Activated CD8-positive, alpha-beta T cell treated with anti-CD3 and anti-CD28 coated beads for 36 hours (primary cell): Measurements from ENCODE around the gene ZNF747. TPM values are rescaled to one million over a fixed set of nuclear protein-coding genes. Genes with fewer than 3 reads are reported as not detected.

Source experiments
- ATAC-seq: fragments of 200-7000 bp; cut with Tn5 transposase; one replicate; pipeline ENCODE4 v1.10.0; 2021; ENCODE audit warnings: mild to moderate bottlenecking, moderate library complexity
- CTCF ChIA-PET: fragments of 350-600 bp; sonication (Branson Sonifier 250); formaldehyde crosslinking; loops from one replicate; lab custom pipeline; 2021; ENCODE audit warnings: antibody characterized with exemption; lab: Charles Lee
- POLR2A ChIA-PET: fragments of 350-600 bp; sonication (Branson Sonifier 250); formaldehyde crosslinking; loops from one replicate; lab custom pipeline; 2021; ENCODE audit warnings: antibody characterized with exemption; lab: Charles Lee
- DNase-seq: peaks from one replicate; pipeline ENCODE4 v3.0.0-alpha.2; 2020
- H3K27ac Mint-ChIP-seq: one replicate; pipeline ENCODE4 v1.8.0; 2021; ENCODE audit warnings: mild to moderate bottlenecking, mixed read lengths
- H3K27me3 Mint-ChIP-seq: one replicate; pipeline ENCODE4 v1.8.0; 2021; ENCODE audit warnings: mixed read lengths
- H3K36me3 Mint-ChIP-seq: one replicate; pipeline ENCODE4 v1.8.0; 2021; ENCODE audit warnings: low read depth, mixed read lengths
- H3K4me1 Mint-ChIP-seq: one replicate; pipeline ENCODE4 v1.8.0; 2021; ENCODE audit warnings: low read depth, mixed read lengths
- H3K4me3 Mint-ChIP-seq: one replicate; pipeline ENCODE4 v1.8.0; 2021; ENCODE audit warnings: mild to moderate bottlenecking, moderate library complexity, mixed read lengths
- H3K9me3 Mint-ChIP-seq: one replicate; pipeline ENCODE4 v1.8.0; 2021; ENCODE audit warnings: mixed read lengths
- CTCF ChIP-seq: fragments of 200-600 bp; IDR thresholded peaks from one replicate; pipeline ENCODE4 v1.8.0; 2022; ENCODE audit warnings: antibody characterized with exemption, mild to moderate bottlenecking
- intact Hi-C: fragments of 100-400 bp; cut with micrococcal nuclease; formaldehyde crosslinking; loops from one replicate; pipeline ENCODE4 v1.10.0; 2022
- total RNA-seq, 2 experiments: library from RNA; stranded (reverse); gene quantifications; one replicate each; pipeline ENCODE4 v1.2.3, GENCODE V29; 2021

ZNF747 gene
- total RNA-seq, 2 experiments from 2014 or later, result 6.7 to 7.9 TPM

GRCh38 chr16:30526823-30527634 is 7.6 kb downstream of the ZNF747 start:
- peaks cover 33% of the 10 kb centered on the region for H3K4me1 Mint-ChIP-seq
- CTCF ChIA-PET, result interaction anchor here (0.8 to 4.4 kb wide), 5 partner anchors 8 to 118 kb away, joined by 3 to 20 read pairs (median 4); partner anchors contain the start of gene DCTPP1

GRCh38 chr16:30526137-30526822 is 8.4 kb downstream of the ZNF747 start, which contains the start of gene ZNF768:
ZNF768 (minus strand) TSS chr16:30526566; CDS start chr16:30526413, 153 bp downstream.
- DNase-seq (no peak), ATAC-seq (no peak)
- peaks cover 10% of the 10 kb centered on the region for H3K36me3 Mint-ChIP-seq
- no peaks in the 10 kb centered on the region for H3K27me3 Mint-ChIP-seq
- intact Hi-C loops, result no loop called here
- peak within 1 kb of the TSS; percentile 74 for H3K4me3 Mint-ChIP-seq
- TF ChIP-seq CTCF, result no peak
- POLR2A ChIA-PET, result interaction anchor here (1.0 to 1.8 kb wide), 8 partner anchors 8 to 54 kb away, joined by 3 to 6 read pairs (median 4); partner anchors contain the start of genes ITGAL, ZNF747 and ZNF764
- H3K4me1 Mint-ChIP-seq, result peaks cover 32% of the 10 kb centered on the region
- CTCF ChIA-PET, result interaction anchor here (0.8 to 4.4 kb wide), 6 partner anchors 9 to 148 kb away, joined by 3 to 20 read pairs (median 6); no protein-coding TSS in a partner anchor
- H3K27ac Mint-ChIP-seq, result peak within 1 kb of the TSS; percentile 67
- H3K9me3 Mint-ChIP-seq, result no peaks in the 10 kb centered on the region

More at GRCh38 chr16:30526823-30527634, 7.6 kb downstream of the ZNF747 start:
- intact Hi-C loops, result no loop called here
- Mint-ChIP-seq H3K36me3 (peaks cover 11% of the 10 kb centered on the region), H3K4me3 (peak overlapping the region; percentile 74), H3K27me3 (no peaks in the 10 kb centered on the region), H3K9me3 (no peaks in the 10 kb centered on the region), H3K27ac (peak overlapping the region; percentile 67)
- POLR2A ChIA-PET, result interaction anchor here (1.1 to 1.6 kb wide), 4 partner anchors 9 to 45 kb away, joined by 4 to 7 read pairs (median 5); partner anchors contain the start of genes ZNF688 and ZNF764
- DNase-seq (peak; percentile 98), ATAC-seq (peak; percentile 92)
- TF ChIP-seq CTCF, result no peak

GRCh38 chr16:30525844-30526136 is 8.9 kb downstream of the ZNF747 start:
- CTCF ChIA-PET, result interaction anchor here (0.8 to 2.5 kb wide), 5 partner anchors 10 to 148 kb away, joined by 3 to 9 read pairs (median 6); partner anchors contain the start of gene DCTPP1
- H3K9me3 Mint-ChIP-seq, result no peaks in the 10 kb centered on the region
- peak overlapping the region; percentile 66 for H3K27ac Mint-ChIP-seq
- POLR2A ChIA-PET, result interaction anchor here (1.0 to 1.8 kb wide), 6 partner anchors 8 to 54 kb away, joined by 3 to 6 read pairs (median 4); partner anchors contain the start of genes ITGAL and ZNF747
- H3K27me3 Mint-ChIP-seq, result no peaks in the 10 kb centered on the region
- peak overlapping the region; percentile 71 for H3K4me3 Mint-ChIP-seq
- no peak for ATAC-seq
- peaks cover 27% of the 10 kb centered on the region for H3K4me1 Mint-ChIP-seq
- no peak for TF ChIP-seq CTCF
- intact Hi-C loops, result no loop called here
- peaks cover 7% of the 10 kb centered on the region for H3K36me3 Mint-ChIP-seq
- no peak for DNase-seq

GRCh38 chr16:30524575-30525568 is 9.8 kb downstream of the ZNF747 start:
- no peak for DNase-seq
- Mint-ChIP-seq H3K4me3 (peak overlapping the region; percentile 19), H3K36me3 (peaks cover 13% of the 10 kb centered on the region), H3K9me3 (no peaks in the 10 kb centered on the region), H3K27ac (no peak overlapping the region), H3K4me1 (peaks cover 19% of the 10 kb centered on the region), H3K27me3 (no peaks in the 10 kb centered on the region)
- ChIA-PET CTCF (interaction anchor here (0.8 to 2.5 kb wide), 5 partner anchors 11 to 147 kb away, joined by 3 to 9 read pairs (median 6); partner anchors contain the start of gene DCTPP1), POLR2A (interaction anchor here (0.6 to 2.5 kb wide), 18 partner anchors 9 to 175 kb away, joined by 3 to 16 read pairs (median 3); partner anchors contain the start of genes ITGAL, ZNF689 and ZNF747)
- no peak for TF ChIP-seq CTCF
- intact Hi-C loops, result no loop called here
- no peak for ATAC-seq
